T1000 (cell line): ENCODE measurements around the gene RTN4RL1.
"Not testable (repeated sequence)": the region's sequence is repeated elsewhere in the genome, so short reads cannot be mapped to it uniquely, and the experiment has no call there.

Experiments
- DNase-seq: peaks from one replicate; lab custom pipeline; 2025; ENCODE audit warnings: mixed read lengths; lab: John Stamatoyannopoulos, UW

The RTN4RL1 gene

GRCh38 chr17:1896243-1897104 lies 128.7 kb downstream of the RTN4RL1 start:
- no peak for DNase-seq

GRCh38 chr17:1895479-1895878 lies 129.7 kb downstream of the RTN4RL1 start:
- not testable (repeated sequence) for DNase-seq

- no peak for DNase-seq
Observed at GRCh38 chr17:1894753-1895339, 130.3 kb downstream of the RTN4RL1 start.

GRCh38 chr17:1890758-1891450 lies 134.2 kb downstream of the RTN4RL1 start:
- DNase-seq, result no peak

GRCh38 chr17:1888741-1889140 lies 136.4 kb downstream of the RTN4RL1 start:
- DNase-seq, result no peak
